Measurements from ENCODE around the gene FGFR3. TPM values are rescaled to one million over a fixed set of nuclear protein-coding genes. Genes with fewer than 3 reads are reported as not detected.
"Not testable (repeated sequence)": the region's sequence is repeated elsewhere in the genome, so short reads cannot be mapped to it uniquely, and the experiment has no call there.

FGFR3 gene
- total RNA-seq, 5 donors from 2014 or later (not counting 1 experiment from before 2014, with no cell fraction given): 0.70 to 0.91 (median 0.90) TPM; not detected in 2

DNA sequence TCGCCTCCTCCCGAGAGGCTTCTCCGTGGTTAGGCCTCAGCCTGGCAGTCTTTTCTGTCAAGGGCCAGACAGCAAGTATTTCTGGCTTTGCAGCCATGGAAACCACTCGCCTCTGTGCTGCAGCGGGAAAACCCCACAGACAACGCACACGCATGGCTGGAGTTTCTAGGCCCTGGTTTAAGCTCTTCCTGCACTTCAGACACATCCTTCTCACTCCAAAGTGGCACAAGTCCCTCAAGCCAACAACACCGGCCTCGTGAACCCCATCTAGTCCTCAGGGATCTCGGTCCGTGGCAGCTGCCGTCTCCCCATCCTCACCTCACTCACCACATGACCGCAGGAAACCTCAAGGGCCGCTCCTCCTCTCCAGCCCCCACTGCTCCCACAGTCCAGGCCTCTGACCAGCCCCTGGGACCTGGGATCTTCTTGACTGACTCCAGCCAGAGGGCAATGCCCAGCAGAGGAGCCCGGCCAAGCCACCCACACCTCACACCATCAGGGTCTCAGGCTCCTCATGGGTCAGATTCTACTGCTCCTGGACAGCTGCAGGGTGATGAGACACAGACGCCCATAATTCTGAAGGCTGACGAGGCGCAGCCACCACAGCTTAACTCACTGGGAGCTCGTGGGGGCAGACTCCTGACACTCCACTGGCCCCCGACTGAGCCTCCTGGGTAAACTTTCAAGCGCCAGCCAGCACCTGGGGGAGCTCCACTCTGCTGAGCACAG, 41.1 kb downstream of the FGFR3 start:
- H3K36me3 Mint-ChIP-seq: peaks cover 47% of the 10 kb centered on the region
- peaks cover 0 to 5% (median 2%) of the 10 kb centered on the region in 3 donors for H3K4me1 Mint-ChIP-seq
- no peaks in the 10 kb centered on the region for H3K9me3 Mint-ChIP-seq
- no peak for DNase-seq
- POLR2A ChIA-PET: interaction anchor here in 1 of 2 donors (0.6 kb wide), 1 partner anchor 12 kb away, joined by 3 read pairs; no protein-coding TSS in a partner anchor
- no peaks in the 10 kb centered on the region for H3K27me3 Mint-ChIP-seq
- no peak for ATAC-seq (replicated peaks in 1 of 4)
- Histone ChIP-seq H3K4me1 (ENCODE audit: control insufficient read depth in 1 of 2, extremely low read depth in 1 of 2, insufficient read depth in 2 of 2, low read length in 2 of 2) (no peaks in the 10 kb centered on the region), H3K27me3 (replicated peaks in 1 of 2; ENCODE audit: control insufficient read depth in 2 of 2, extremely low read depth in 1 of 2, insufficient read depth in 2 of 2, low read length in 1 of 2) (no peaks in the 10 kb centered on the region), H3K9me3 (no peaks in the 10 kb centered on the region), H3K4me3 (ENCODE audit: control insufficient read depth in 1 of 2, extremely low read depth in 1 of 2, low read length in 1 of 2) (no peak overlapping the region), H3K36me3 (ENCODE audit: control insufficient read depth in 2 of 2, extremely low read depth in 1 of 2, insufficient read depth in 1 of 2, low read length in 1 of 2) (peaks cover 13 to 70% of the 10 kb centered on the region in 2 donors), H3K27ac (ENCODE audit: low read length) (no peak overlapping the region)
- no peak overlapping the region for H3K4me3 Mint-ChIP-seq
- no peak overlapping the region for H3K27ac Mint-ChIP-seq
- WGBS (ENCODE audit: insufficient coverage): 81% methylated on average over 19 of the region's 21 CpGs
- CTCF ChIA-PET: interaction anchor here in 1 of 2 donors (0.8 kb wide), 1 partner anchor 27 kb away, joined by 3 read pairs; no protein-coding TSS in a partner anchor

- H3K9me3 ChIP-seq; CTCF ChIA-PET; H3K4me1 ChIP-seq (ENCODE audit: control insufficient read depth in 1 of 2, extremely low read depth in 1 of 2, insufficient read depth in 2 of 2, low read length in 2 of 2); H3K4me3 Mint-ChIP-seq; DNase-seq; H3K4me1 Mint-ChIP-seq; H3K4me3 ChIP-seq (ENCODE audit: control insufficient read depth in 1 of 2, extremely low read depth in 1 of 2, low read length in 1 of 2); H3K27me3 Mint-ChIP-seq; H3K27ac ChIP-seq (ENCODE audit: low read length); H3K9me3 Mint-ChIP-seq; H3K27me3 ChIP-seq (replicated peaks in 1 of 2; ENCODE audit: control insufficient read depth in 2 of 2, extremely low read depth in 1 of 2, insufficient read depth in 2 of 2, low read length in 1 of 2); POLR2A ChIA-PET; ATAC-seq (replicated peaks in 1 of 4); H3K27ac Mint-ChIP-seq: not testable (repeated sequence)
- 95% methylated on average over 4 of the region's 8 CpGs for WGBS (ENCODE audit: insufficient coverage)
- peaks cover 40% of the 10 kb centered on the region for H3K36me3 Mint-ChIP-seq
- H3K36me3 ChIP-seq (ENCODE audit: control insufficient read depth in 2 of 2, extremely low read depth in 1 of 2, insufficient read depth in 1 of 2, low read length in 1 of 2): peaks cover 15 to 72% of the 10 kb centered on the region in 2 donors
These were observed 42.7 kb downstream of the FGFR3 start for GRCh38 chr4:1835836-1836235.

- Histone ChIP-seq H3K27me3 (replicated peaks in 1 of 2; ENCODE audit: control insufficient read depth in 2 of 2, extremely low read depth in 1 of 2, insufficient read depth in 2 of 2, low read length in 1 of 2) (no peaks in the 10 kb centered on the region), H3K36me3 (ENCODE audit: control insufficient read depth in 2 of 2, extremely low read depth in 1 of 2, insufficient read depth in 1 of 2, low read length in 1 of 2) (peaks cover 19 to 72% of the 10 kb centered on the region in 2 donors), H3K4me1 (ENCODE audit: control insufficient read depth in 1 of 2, extremely low read depth in 1 of 2, insufficient read depth in 2 of 2, low read length in 2 of 2) (peaks cover 0 to 3% of the 10 kb centered on the region in 2 experiments), H3K9me3 (no peaks in the 10 kb centered on the region), H3K27ac (ENCODE audit: low read length) (no peak overlapping the region), H3K4me3 (ENCODE audit: control insufficient read depth in 1 of 2, extremely low read depth in 1 of 2, low read length in 1 of 2) (no peak overlapping the region)
- Mint-ChIP-seq H3K27me3 (no peaks in the 10 kb centered on the region), H3K4me3 (no peak overlapping the region), H3K4me1 (peaks cover 2 to 5% (median 4%) of the 10 kb centered on the region in 3 donors), H3K36me3 (peaks cover 36% of the 10 kb centered on the region), H3K27ac (no peak overlapping the region), H3K9me3 (no peaks in the 10 kb centered on the region)
- ATAC-seq (replicated peaks in 1 of 4) (no peak), DNase-seq (no peak)
- ChIA-PET CTCF (no interaction called here), POLR2A (no interaction called here)
- WGBS (ENCODE audit: insufficient coverage): 97% methylated on average over 4 of the region's 7 CpGs
These were observed 43.6 kb downstream of the FGFR3 start for GRCh38 chr4:1836650-1837049.

DNA sequence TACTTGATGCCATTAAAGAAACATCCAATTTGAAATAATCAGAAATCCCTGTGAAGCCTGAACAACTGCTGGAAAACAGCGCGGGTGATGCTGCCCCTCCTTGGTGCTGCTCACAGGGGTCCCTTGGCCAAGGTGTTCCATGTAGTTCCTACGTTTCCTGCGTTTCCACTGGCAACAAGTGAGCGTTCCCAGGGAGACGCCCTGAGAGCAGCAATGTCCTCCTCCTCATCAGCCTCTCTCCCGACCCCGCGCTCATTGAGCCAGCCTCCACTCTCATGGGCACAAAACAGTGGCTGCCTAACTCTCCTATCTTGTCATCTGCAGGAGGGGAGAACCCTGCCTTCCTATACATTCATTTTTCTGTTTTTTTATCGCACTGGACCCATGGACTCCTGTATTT, 44.0 kb downstream of the FGFR3 start:
- Histone ChIP-seq H3K4me3 (ENCODE audit: control insufficient read depth in 1 of 2, extremely low read depth in 1 of 2, low read length in 1 of 2) (no peak overlapping the region), H3K9me3 (no peaks in the 10 kb centered on the region), H3K27ac (ENCODE audit: low read length) (no peak overlapping the region), H3K27me3 (replicated peaks in 1 of 2; ENCODE audit: control insufficient read depth in 2 of 2, extremely low read depth in 1 of 2, insufficient read depth in 2 of 2, low read length in 1 of 2) (no peaks in the 10 kb centered on the region), H3K4me1 (ENCODE audit: control insufficient read depth in 1 of 2, extremely low read depth in 1 of 2, insufficient read depth in 2 of 2, low read length in 2 of 2) (peaks cover 0 to 5% of the 10 kb centered on the region in 2 experiments), H3K36me3 (ENCODE audit: control insufficient read depth in 2 of 2, extremely low read depth in 1 of 2, insufficient read depth in 1 of 2, low read length in 1 of 2) (peaks cover 21 to 71% of the 10 kb centered on the region in 2 donors)
- 95% methylated on average over 10 of the region's 10 CpGs for WGBS (ENCODE audit: insufficient coverage)
- Mint-ChIP-seq H3K9me3 (no peaks in the 10 kb centered on the region), H3K4me3 (no peak overlapping the region), H3K27ac (no peak overlapping the region), H3K36me3 (peaks cover 34% of the 10 kb centered on the region), H3K27me3 (no peaks in the 10 kb centered on the region), H3K4me1 (peaks cover 2 to 5% (median 4%) of the 10 kb centered on the region in 3 donors)
- POLR2A ChIA-PET: no interaction called here
- ATAC-seq (replicated peaks in 1 of 4) (no peak), DNase-seq (no peak)
- CTCF ChIA-PET: no interaction called here

DNA sequence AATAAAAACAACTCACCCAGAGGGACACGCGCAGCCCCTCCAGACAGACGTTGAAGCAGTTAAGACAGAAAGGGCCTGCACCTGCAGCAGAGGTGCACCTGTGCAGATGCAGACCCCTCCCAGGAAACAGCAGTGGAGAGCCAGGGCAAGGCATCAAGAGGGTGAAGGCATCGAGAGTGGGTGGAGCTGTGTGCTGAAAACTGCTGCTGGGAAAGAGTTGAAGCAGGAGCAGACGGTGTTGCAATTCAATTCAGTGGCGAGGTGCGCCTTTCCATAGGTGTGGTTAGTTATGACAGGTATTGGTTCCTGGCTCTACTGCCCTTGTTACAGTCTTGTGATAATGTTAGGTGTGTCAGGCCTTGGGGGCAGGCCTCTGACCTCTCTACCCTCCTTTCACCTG, 46.2 kb downstream of the FGFR3 start:
- Mint-ChIP-seq H3K4me3 (no peak overlapping the region), H3K4me1 (peaks cover 3 to 14% (median 5%) of the 10 kb centered on the region in 3 donors), H3K27me3 (no peaks in the 10 kb centered on the region), H3K27ac (no peak overlapping the region), H3K36me3 (peaks cover 42% of the 10 kb centered on the region), H3K9me3 (no peaks in the 10 kb centered on the region)
- WGBS (ENCODE audit: insufficient coverage): 33% methylated on average over 2 of the region's 7 CpGs
- ChIA-PET POLR2A (interaction anchor here in 1 of 2 donors (0.6 kb wide), 1 partner anchor 1329 kb away, joined by 3 read pairs; no protein-coding TSS in a partner anchor), CTCF (no interaction called here)
- Histone ChIP-seq H3K4me3 (ENCODE audit: control insufficient read depth in 1 of 2, extremely low read depth in 1 of 2, low read length in 1 of 2) (no peak overlapping the region), H3K27ac (ENCODE audit: low read length) (no peak overlapping the region), H3K36me3 (ENCODE audit: control insufficient read depth in 2 of 2, extremely low read depth in 1 of 2, insufficient read depth in 1 of 2, low read length in 1 of 2) (peaks cover 10 to 69% of the 10 kb centered on the region in 2 donors), H3K9me3 (no peaks in the 10 kb centered on the region), H3K27me3 (replicated peaks in 1 of 2; ENCODE audit: control insufficient read depth in 2 of 2, extremely low read depth in 1 of 2, insufficient read depth in 2 of 2, low read length in 1 of 2) (no peaks in the 10 kb centered on the region), H3K4me1 (ENCODE audit: control insufficient read depth in 1 of 2, extremely low read depth in 1 of 2, insufficient read depth in 2 of 2, low read length in 2 of 2) (peaks cover 0 to 5% of the 10 kb centered on the region in 2 experiments)
- no peak for DNase-seq
- ATAC-seq (replicated peaks in 1 of 4): no peak

GRCh38 chr4:1841201-1841886, 48.3 kb downstream of the FGFR3 start:
- Histone ChIP-seq H3K36me3 (ENCODE audit: control insufficient read depth in 2 of 2, extremely low read depth in 1 of 2, insufficient read depth in 1 of 2, low read length in 1 of 2) (peaks cover 9 to 54% of the 10 kb centered on the region in 2 donors), H3K27ac (ENCODE audit: low read length) (no peak overlapping the region), H3K4me3 (ENCODE audit: control insufficient read depth in 1 of 2, extremely low read depth in 1 of 2, low read length in 1 of 2) (no peak overlapping the region), H3K27me3 (replicated peaks in 1 of 2; ENCODE audit: control insufficient read depth in 2 of 2, extremely low read depth in 1 of 2, insufficient read depth in 2 of 2, low read length in 1 of 2) (no peaks in the 10 kb centered on the region), H3K4me1 (ENCODE audit: control insufficient read depth in 1 of 2, extremely low read depth in 1 of 2, insufficient read depth in 2 of 2, low read length in 2 of 2) (peaks cover 0 to 5% of the 10 kb centered on the region in 2 experiments), H3K9me3 (no peaks in the 10 kb centered on the region)
- no peaks in the 10 kb centered on the region for H3K9me3 Mint-ChIP-seq
- no peak overlapping the region for H3K4me3 Mint-ChIP-seq
- no peak for DNase-seq
- H3K4me1 Mint-ChIP-seq: peaks cover 3 to 11% (median 5%) of the 10 kb centered on the region in 3 donors
- ChIA-PET POLR2A (interaction anchor here in 1 of 2 donors (0.5 kb wide), 1 partner anchor 12 kb away, joined by 3 read pairs; no protein-coding TSS in a partner anchor), CTCF (no interaction called here)
- no peak overlapping the region for H3K27ac Mint-ChIP-seq
- 89% methylated on average over 25 of the region's 31 CpGs for WGBS (ENCODE audit: insufficient coverage)
- no peaks in the 10 kb centered on the region for H3K27me3 Mint-ChIP-seq
- no peak for ATAC-seq (replicated peaks in 1 of 4)
- peaks cover 34% of the 10 kb centered on the region for H3K36me3 Mint-ChIP-seq

Measured in T-cell (primary cell).